Testis (tissue), 3 donors: Measurements from ENCODE around the gene SPEM2. TPM values are rescaled to one million over a fixed set of nuclear protein-coding genes. Genes with fewer than 3 reads are reported as not detected.

ENCODE experiments used
- DNase-seq: peaks from one replicate; pipeline ENCODE4 v3.0.0-alpha.2; 2019
- H3K27ac ChIP-seq, 2 donors: fragments of 200-600 bp; sonication (generic); one replicate each; pipeline ENCODE4 v1.5.1; 2019
- H3K27me3 ChIP-seq: fragments of 200-600 bp; sonication (generic); one replicate; pipeline ENCODE4 v1.5.1; 2019
- H3K36me3 ChIP-seq: fragments of 200-600 bp; sonication (generic); one replicate; pipeline ENCODE4 v1.5.1; 2017; ENCODE audit warnings: low read depth; ENCODE audit errors: missing control alignments
- H3K4me1 ChIP-seq: fragments of 200-600 bp; sonication (generic); one replicate; pipeline ENCODE4 v1.5.1; 2019
- H3K4me3 ChIP-seq, 2 donors: fragments of 200-600 bp; sonication (generic); one replicate each; pipeline ENCODE4 v1.5.1; 2017 to 2019
- H3K9me3 ChIP-seq: fragments of 200-600 bp; sonication (generic); one replicate; pipeline ENCODE4 v1.5.1; 2017
- CTCF ChIP-seq, 3 experiments: fragments of 450-650 bp in 2 of 3; fragments of 200-600 bp in 1 of 3; sonication (generic) in 1 of 3; IDR thresholded peaks; one replicate each; pipeline ENCODE4 v1.5.1; 2016 to 2019; ENCODE audit warnings: antibody characterized with exemption in 3 of 3, mild to moderate bottlenecking in 2 of 3, moderate library complexity in 1 of 3
- POLR2A ChIP-seq: fragments of 450-650 bp; IDR thresholded peaks from one replicate; pipeline ENCODE4 v1.6.1; 2017; ENCODE audit warnings: antibody characterized with exemption, mild to moderate bottlenecking, moderate library complexity
- WGBS, 2 donors: methylation state at CpG; one replicate each; pipeline ENCODE4 v1.1.5; 2018; 5-methylcytosine and 5-hydroxymethylcytosine counted together
- intact Hi-C: fragments of 100-400 bp; cut with DNase I; formaldehyde crosslinking; loops from one replicate; pipeline ENCODE4 v1.15.1; 2023; ENCODE audit warnings: low total_unique reads
- polyA plus RNA-seq: library from polyadenylated mRNA; stranded (reverse); fragments of 350-450 nt; fragmentation: Illumina TruSeq; extraction: RNeasy Lipid Tissue Mini Kit (QIAGEN cat#74804); gene quantifications from one replicate; pipeline ENCODE4 v1.2.3, GENCODE V29; 2014; ENCODE audit warnings: low read depth, low replicate concordance; ENCODE audit not compliant: insufficient read depth
- total RNA-seq, 2 donors: library from RNA; depleted of rRNA; stranded (reverse); fragments of >200 nt; gene quantifications; one replicate each; pipeline ENCODE4 v1.2.3, GENCODE V29; 2016

The SPEM2 gene
- total and polyA plus RNA-seq, 3 donors from 2014 or later, result 41.4 to 202 (median 111) TPM

GRCh38 chr17:7436556-7437368 lies 11.3 kb downstream of the SPEM2 start:
- Histone ChIP-seq H3K4me1 (peaks cover 22% of the 10 kb centered on the region), H3K27me3 (no peaks in the 10 kb centered on the region), H3K27ac (peak overlapping the region; percentile 10 to 31), H3K36me3 (no peaks in the 10 kb centered on the region), H3K9me3 (no peaks in the 10 kb centered on the region), H3K4me3 (peak overlapping the region; percentile 33 to 37)
- intact Hi-C loops, result no loop called here
- peak; percentile 79 for DNase-seq
- 5 to 11% methylated on average over 37 to 91 of the region's 92 CpGs for WGBS, 2 donors
- TF ChIP-seq POLR2A, result no peak
- peak; percentile 71 to 78 (median 76) for TF ChIP-seq CTCF (IDR thresholded peaks at IDR 0.05)

GRCh38 chr17:7437369-7437863 lies 12.0 kb downstream of the SPEM2 start:
- WGBS, 2 donors, result 25 to 36% methylated on average over 6 to 16 of the region's 31 CpGs
- peak overlapping the region; percentile 10 to 31 for H3K27ac ChIP-seq
- H3K4me1 ChIP-seq, result peaks cover 22% of the 10 kb centered on the region
- intact Hi-C loops, result no loop called here
- no peaks in the 10 kb centered on the region for H3K9me3 ChIP-seq
- H3K4me3 ChIP-seq, result peak overlapping the region; percentile 33 to 37
- DNase-seq, result no peak
- no peaks in the 10 kb centered on the region for H3K27me3 ChIP-seq
- no peaks in the 10 kb centered on the region for H3K36me3 ChIP-seq
- TF ChIP-seq POLR2A, result no peak
- TF ChIP-seq CTCF (IDR thresholded peaks at IDR 0.05), result no peak

- intact Hi-C loops, result no loop called here
- no peaks in the 10 kb centered on the region for H3K27me3 ChIP-seq
- TF ChIP-seq CTCF (IDR thresholded peaks at IDR 0.05) (no peak), POLR2A (no peak)
- peak; percentile 72 for DNase-seq
- H3K36me3 ChIP-seq, result no peaks in the 10 kb centered on the region
- H3K4me3 ChIP-seq, result peak overlapping the region; percentile 19 to 37
- 31 to 34% methylated on average over 44 to 47 of the region's 48 CpGs for WGBS, 2 donors
- H3K9me3 ChIP-seq, result no peaks in the 10 kb centered on the region
- H3K27ac ChIP-seq, result peak overlapping the region; percentile 31 to 39
- H3K4me1 ChIP-seq, result peaks cover 22% of the 10 kb centered on the region
Observed at GRCh38 chr17:7437950-7438614, 12.7 kb downstream of the SPEM2 start.

- WGBS, 2 donors, result 39 to 49% methylated on average over 10 to 11 of the region's 11 CpGs
- peak overlapping the region; percentile 19 to 37 for H3K4me3 ChIP-seq
- DNase-seq, result no peak
- H3K4me1 ChIP-seq, result peaks cover 22% of the 10 kb centered on the region
- no peaks in the 10 kb centered on the region for H3K27me3 ChIP-seq
- H3K36me3 ChIP-seq, result no peaks in the 10 kb centered on the region
- no peak overlapping the region for H3K27ac ChIP-seq
- intact Hi-C loops, result no loop called here
- TF ChIP-seq CTCF (IDR thresholded peaks at IDR 0.05) (no peak), POLR2A (no peak)
- H3K9me3 ChIP-seq, result no peaks in the 10 kb centered on the region
Observed at GRCh38 chr17:7438656-7439460, 13.4 kb downstream of the SPEM2 start.
